Hippocampal formation (tissue), 2 donors: ENCODE results near the gene CYP2E1.
"Not testable (repeated sequence)": the region's sequence is repeated elsewhere in the genome, so short reads cannot be mapped to it uniquely, and the experiment has no call there.

ENCODE experiments used
- DNase-seq, 2 donors: peaks; one replicate each; lab custom pipeline; 2025; lab: John Stamatoyannopoulos, UW

CYP2E1 gene

GRCh38 chr10:133569801-133570200 is 42.6 kb downstream of the CYP2E1 start:
- DNase-seq, result not testable (repeated sequence)

- DNase-seq, result not testable (repeated sequence)
Observed at GRCh38 chr10:133572055-133572454, 44.9 kb downstream of the CYP2E1 start.

- DNase-seq, result not testable (repeated sequence)
Observed at GRCh38 chr10:133573460-133573859, 46.3 kb downstream of the CYP2E1 start.

- DNase-seq, result not testable (repeated sequence)
Observed at GRCh38 chr10:133577037-133577436, 49.9 kb downstream of the CYP2E1 start.
